GM15510 (cell line): ENCODE measurements around the gene PLRG1.

Source experiments
- POLR2A ChIP-seq: IDR thresholded peaks from 3 replicates; pipeline ENCODE4 v1.6.1; 2011; ENCODE audit warnings: borderline replicate concordance; ENCODE audit not compliant: insufficient read length; ENCODE audit errors: extremely low read depth

The PLRG1 gene

DNA sequence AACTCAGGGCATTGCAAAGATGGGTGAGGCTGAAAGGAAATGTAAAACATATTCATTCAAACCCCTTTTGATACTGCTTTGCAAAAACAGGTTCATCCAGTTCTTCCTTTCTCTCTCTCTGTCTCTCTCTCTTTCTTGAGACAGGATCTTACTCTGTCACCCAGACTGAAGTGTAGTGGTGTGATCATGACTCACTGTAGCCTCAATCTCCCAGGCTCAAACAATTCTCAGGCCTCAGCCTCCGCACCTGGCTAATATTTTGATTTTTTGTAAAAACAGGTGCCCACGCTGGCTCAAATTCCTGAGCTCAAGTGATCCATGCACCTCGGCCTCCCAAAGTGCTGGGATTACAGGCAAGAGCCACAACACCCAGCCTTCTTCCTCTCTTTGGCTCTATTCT, 43.0 kb downstream of the PLRG1 start:
- TF ChIP-seq POLR2A, result no peak

DNA sequence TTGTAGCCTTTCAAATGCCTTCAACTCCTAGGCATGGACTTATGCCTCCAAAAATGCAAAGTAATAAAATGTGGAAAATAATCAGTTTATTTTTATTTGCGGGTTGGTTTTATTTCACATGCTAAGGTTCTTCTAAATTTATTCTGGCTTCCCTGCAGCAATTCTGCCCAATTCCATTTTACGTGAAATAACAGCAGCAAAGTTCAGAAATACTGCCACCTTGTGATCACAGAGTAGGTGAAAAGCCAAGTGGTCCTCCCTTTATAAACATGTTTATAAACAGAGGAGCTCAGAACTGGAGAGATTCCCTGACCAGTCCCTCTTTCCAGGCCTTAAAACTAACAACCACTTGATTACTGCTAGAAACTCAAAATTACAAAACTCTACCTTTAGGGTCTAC, 43.9 kb downstream of the PLRG1 start:
- TF ChIP-seq POLR2A, result no peak

DNA sequence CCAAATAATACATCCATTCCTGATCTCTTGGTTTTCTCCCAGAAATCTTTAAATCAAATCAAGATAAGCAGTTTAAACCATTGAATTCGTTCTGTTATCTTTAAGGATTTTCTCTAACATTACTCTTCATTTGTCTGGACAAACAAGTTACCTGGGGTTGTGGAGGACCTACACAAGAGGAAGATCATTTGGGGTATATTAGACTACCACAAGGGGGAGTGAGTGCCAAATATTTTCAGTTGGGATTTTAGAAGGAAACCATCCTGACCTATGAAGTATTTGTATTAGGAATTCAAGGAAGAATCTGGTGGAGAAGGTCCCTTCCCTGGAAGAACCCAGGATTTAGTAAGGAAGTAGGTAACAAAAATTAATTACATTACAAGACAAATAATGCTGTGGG, 46.6 kb downstream of the PLRG1 start:
- no peak for TF ChIP-seq POLR2A

DNA sequence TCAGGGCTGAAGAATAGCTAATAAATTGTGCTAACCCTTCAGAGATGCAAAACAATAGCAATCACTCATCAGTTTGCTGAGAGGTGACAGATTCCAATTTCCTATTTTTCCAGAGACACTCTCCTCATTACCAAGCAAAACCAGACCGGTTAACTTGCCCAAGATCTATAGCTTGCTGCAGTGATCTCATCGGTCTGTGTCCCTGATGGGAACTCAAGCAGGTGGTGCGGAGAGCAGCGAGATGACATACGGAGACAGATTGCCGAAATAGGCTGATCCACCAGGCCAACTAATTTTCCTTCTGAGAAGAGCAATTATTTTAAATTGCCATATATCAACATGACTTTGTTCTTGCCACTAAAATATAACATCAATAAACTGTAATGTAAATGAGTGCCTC, 48.1 kb downstream of the PLRG1 start:
- TF ChIP-seq POLR2A, result no peak

DNA sequence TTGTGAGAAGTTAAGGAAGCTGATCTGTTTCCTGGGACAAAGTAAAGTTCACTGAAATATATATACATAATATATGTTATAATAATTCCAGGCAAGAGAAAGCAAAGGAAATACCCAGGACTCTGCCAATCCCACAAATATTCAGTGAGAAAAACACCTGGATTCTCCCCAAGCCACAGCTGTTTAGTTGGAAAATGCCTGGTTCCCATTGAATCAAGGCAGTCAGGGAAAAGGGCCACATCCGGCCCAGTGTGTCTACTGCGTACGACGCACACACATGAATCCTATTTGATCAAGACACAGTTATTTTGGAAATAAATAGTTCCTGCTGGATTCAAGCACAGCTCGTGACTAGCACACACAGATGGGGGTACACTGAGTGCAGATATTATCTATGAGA, 52.3 kb downstream of the PLRG1 start:
- no peak for TF ChIP-seq POLR2A

DNA sequence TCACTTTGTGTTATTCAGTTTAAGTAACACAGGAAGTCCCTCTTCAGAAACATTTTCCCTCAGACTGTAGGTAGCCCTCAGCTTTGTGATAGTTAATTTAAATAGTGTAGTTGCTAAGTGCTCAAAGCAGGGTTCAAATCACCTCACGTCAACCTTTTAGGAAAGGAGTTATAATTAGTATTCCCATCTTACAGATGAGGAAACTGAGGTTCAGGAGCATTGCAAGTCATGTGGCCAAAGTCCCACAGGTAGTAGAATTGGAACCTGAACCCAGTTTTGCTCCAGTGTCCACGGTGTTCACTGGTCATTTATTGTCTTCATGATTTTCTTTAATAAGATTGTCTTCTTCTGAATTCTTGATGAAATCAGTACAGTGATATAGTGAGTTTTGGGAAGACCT, 54.3 kb downstream of the PLRG1 start:
- no peak for TF ChIP-seq POLR2A

DNA sequence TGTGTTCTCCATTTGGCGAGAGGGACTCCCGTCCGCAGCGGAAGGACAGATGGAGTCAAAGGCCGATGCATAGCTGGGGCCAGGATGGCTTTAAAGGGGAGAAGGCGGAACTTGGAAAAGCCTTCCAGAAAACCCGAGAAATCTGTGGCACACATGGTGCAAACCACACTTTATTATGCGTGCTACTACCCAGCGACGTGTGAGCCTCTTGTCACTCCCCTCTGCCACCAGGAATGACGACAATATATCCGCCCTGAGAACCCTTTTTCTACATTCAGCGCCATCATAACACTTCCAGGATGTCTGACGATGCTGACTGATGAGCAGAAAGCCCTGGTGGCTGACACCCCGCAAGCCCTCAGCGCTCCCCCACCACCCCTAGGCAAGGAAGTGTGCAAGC, 57.9 kb downstream of the PLRG1 start:
- TF ChIP-seq POLR2A, result no peak

DNA sequence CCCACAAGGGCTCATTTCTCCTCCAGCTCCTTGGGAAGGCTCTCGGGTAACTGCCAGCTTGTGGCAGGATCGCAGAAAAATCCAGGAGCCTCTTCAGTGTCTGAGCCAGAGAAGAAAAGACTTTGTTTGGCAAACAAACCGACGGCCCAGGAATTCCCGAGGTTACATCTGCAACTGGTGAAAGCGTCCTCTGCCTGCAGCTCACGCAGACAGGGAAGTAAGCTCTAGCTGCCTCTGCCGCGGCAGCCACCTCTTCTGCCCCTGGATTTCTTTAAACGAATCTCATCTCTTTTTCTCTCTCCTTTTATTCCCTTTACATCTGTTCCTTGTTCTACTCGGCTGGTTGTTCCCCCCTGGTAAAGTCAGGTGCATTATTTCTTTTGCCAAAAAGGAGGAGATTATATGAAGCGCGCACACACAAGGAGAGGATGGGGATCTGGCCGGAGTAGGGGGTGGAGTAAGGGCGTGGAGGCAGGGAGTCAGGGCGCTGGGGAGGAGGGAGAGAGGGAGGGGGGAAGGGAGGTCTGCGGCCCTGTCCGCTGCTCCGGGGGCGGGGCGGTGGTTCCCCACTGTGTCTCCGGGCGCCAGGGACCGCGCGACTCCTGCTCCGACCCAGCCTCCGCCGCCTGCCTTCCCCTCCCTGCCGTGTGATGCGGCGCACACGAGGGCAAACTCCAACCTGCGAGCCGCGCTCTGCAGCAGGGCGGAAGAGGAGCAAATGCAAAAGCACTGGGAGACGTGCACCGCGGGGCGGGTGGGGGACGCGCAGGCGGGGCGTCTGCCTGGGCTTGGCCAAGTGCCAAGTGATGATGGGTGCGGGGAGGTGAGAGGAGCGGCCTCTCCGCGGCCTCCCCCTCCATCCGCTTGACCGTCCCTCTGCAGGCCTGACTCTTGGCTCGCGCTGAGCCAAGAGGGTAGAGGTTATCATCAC, 58.6 kb downstream of the PLRG1 start, which contains the start of gene DCHS2:
DCHS2 (minus strand) TSS at position 459 of the 931 bp plus-strand sequence; CDS start at position 15, 444 bp downstream.
- TF ChIP-seq POLR2A, result no peak

DNA sequence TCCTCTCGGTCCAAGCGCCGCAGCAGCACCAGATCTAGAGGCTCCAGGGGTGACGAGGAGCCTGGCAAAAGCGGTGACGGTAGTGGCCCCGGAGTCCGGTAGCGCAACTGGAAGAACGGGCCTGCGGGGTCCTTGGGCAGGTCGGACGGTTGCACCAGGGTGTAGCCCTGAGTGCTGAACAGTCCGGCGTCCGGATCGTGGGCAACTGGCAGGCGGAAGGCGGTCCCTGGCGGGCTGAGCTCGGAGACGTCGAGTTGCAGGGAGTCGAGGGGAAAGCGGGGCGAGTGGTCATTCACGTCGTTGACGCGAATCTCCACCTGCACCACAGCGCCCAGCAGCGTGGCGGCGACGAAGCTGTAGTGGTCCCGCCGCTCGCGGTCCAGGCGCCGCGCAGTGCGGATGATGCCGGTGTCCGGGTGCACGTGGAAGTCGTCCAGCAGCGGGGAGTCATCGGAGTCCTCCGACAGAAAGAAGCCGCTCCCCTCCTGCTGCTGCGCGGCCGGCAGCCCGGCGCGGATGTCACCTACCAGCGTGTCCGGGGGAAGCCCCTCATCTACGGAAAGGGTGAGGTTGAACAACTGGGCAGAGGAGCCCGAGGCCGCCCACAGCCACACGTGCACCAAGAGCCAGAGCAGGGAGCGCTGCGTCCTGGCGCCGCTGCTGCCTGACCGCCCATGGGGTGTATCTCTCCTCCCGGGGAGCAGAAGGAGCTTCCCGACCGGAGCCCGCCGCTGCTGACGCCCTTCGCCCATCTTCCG, 59.4 kb downstream of the PLRG1 start:
- no peak for TF ChIP-seq POLR2A

DNA sequence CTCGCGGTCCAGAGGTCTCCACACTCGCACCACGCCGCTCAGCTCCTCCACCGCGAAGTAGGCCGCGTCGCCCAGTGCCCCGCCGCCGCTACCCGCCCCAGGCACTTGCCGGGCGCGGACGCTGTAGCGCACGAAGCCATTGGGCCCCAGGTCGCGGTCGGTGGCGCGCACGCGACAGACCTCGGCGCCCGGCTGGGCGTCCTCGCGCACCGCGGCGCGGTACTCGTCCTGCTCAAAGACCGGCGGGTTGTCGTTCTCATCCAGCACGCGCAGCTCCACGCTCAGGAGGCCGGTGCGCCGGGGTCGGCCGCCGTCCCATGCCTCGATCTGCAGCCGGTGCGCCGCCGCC, 60.0 kb downstream of the PLRG1 start:
- no peak for TF ChIP-seq POLR2A

DNA sequence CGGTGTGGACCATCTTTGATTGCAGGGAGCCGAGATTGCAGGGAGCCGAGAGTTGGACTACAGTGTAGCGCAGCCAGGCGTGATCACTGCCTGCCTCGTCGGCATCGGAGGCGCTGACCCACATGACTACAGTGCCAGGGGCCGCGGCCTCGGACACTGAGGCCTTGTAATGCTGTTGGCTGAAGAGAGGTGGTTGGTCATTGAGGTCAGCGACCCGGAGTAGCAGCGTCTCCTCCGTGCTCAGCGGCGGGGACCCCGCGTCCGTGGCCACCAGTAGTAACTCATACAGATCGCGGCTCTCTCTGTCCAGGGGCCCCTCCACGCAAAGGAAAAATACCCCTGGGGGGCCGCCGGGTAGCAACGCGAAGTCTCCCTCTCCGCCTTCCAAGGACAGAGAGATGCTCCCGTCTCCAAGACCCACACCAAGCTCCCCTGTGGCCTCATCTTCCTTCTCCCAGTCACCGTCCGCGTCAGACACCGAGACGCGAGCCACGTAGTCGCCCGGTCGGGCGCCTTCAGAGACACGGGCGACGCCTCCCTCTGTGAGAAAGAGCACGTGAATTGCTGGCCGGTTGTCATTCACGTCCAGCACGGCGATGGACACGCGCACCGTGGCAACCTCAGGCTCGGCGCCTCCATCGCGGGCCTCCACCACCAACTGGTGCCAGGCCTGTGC, 60.5 kb downstream of the PLRG1 start:
- TF ChIP-seq POLR2A, result no peak

DNA sequence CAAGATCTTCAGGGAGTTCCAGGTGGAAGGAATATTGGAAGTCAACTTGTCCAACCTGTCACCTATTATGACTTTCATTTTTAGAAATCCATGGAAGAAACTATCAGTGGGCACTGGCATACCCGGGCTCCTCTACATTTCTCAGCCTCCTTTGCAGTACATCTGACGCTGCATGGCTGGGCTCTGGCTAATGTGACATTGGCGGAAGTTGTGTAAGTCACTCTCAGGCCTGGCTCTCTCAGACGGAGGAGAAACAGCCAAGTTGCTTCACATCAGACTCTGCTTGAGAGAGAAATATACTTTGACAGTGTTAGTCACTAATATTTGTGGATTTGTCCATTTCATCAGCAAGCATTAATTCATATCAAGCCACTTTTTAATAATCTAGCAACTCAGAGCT, 63.1 kb downstream of the PLRG1 start:
- no peak for TF ChIP-seq POLR2A

DNA sequence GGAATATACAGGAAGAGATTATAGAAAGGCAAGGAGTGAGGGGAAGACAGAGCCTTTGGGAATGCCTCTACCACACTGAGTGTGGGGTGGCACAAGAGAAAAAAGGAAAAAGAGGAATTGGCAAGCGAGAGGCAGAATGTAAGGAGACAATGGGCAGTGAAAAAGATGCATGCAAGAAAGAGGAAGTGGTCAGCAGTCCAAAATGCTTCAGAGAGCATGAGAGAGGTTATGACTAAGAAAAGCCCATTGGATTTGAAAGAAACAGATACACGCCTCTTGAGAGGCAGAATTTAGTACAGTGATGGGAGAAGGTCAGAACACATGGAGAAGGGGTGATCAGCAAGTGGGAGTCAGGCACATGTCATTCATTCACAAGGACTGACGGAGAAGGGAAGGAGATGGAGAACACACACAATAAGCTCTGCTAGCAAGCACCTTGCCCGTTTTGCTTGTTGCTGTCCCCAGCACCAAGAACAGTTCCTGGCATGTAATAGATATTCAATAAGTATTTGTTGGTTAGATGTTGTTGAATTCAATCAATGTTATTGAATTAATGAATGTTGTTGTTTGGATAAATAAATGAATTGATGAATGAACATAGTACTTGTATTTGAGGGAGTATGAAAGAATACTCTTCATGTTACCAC, 65.0 kb downstream of the PLRG1 start:
- no peak for TF ChIP-seq POLR2A
